SW480 (cell line): ENCODE measurements around the gene VSNL1.

ENCODE experiments used
- DNase-seq: peaks from one replicate; pipeline ENCODE4 v3.0.0-alpha.2; 2016; ENCODE audit warnings: low spot score

Gene VSNL1

GRCh38 chr2:17646081-17646554 is 105.6 kb downstream of the VSNL1 start:
- DNase-seq: peak; percentile 70

GRCh38 chr2:17646838-17647701 is 106.6 kb downstream of the VSNL1 start:
- DNase-seq: no peak

- DNase-seq: no peak
Observed at GRCh38 chr2:17648581-17648980, 108.1 kb downstream of the VSNL1 start.

- DNase-seq: peak; percentile 59
Observed at GRCh38 chr2:17649026-17649425, 108.5 kb downstream of the VSNL1 start.

- no peak for DNase-seq
Observed at GRCh38 chr2:17652681-17653394, 112.3 kb downstream of the VSNL1 start.

GRCh38 chr2:17657759-17658158 is 117.3 kb downstream of the VSNL1 start:
- DNase-seq: no peak

GRCh38 chr2:17658251-17658843 is 117.9 kb downstream of the VSNL1 start:
- DNase-seq: peak; percentile 13

GRCh38 chr2:17660219-17660618 is 119.7 kb downstream of the VSNL1 start:
- no peak for DNase-seq

- DNase-seq: no peak
Observed at GRCh38 chr2:17661460-17661859, 121.0 kb downstream of the VSNL1 start.

GRCh38 chr2:17662723-17663122 is 122.2 kb downstream of the VSNL1 start:
- no peak for DNase-seq

GRCh38 chr2:17664534-17664933 is 124.0 kb downstream of the VSNL1 start:
- no peak for DNase-seq

- DNase-seq: no peak
Observed at GRCh38 chr2:17667898-17668297, 127.4 kb downstream of the VSNL1 start.

- peak; percentile 82 for DNase-seq
Observed at GRCh38 chr2:17672583-17673317, 132.3 kb downstream of the VSNL1 start.

GRCh38 chr2:17674817-17675216 is 134.3 kb downstream of the VSNL1 start:
- DNase-seq: no peak

GRCh38 chr2:17680119-17680518 is 139.6 kb downstream of the VSNL1 start:
- peak; percentile 76 for DNase-seq

- no peak for DNase-seq
Observed at GRCh38 chr2:17682098-17682857, 141.8 kb downstream of the VSNL1 start.

- no peak for DNase-seq
Observed at GRCh38 chr2:17683981-17684380, 143.5 kb downstream of the VSNL1 start.

GRCh38 chr2:17688600-17688999 is 148.1 kb downstream of the VSNL1 start:
- DNase-seq: no peak

GRCh38 chr2:17689010-17689409 is 148.5 kb downstream of the VSNL1 start:
- DNase-seq: no peak

GRCh38 chr2:17690776-17691175 is 150.3 kb downstream of the VSNL1 start:
- no peak for DNase-seq
